ENCODE data around the gene KRTAP22-2. TPM values are rescaled to one million over a fixed set of nuclear protein-coding genes. Genes with fewer than 3 reads are reported as not detected.

The KRTAP22-2 gene
- total RNA-seq, 2 donors from 2014 or later, result not detected

- Histone ChIP-seq H3K27ac (no peak overlapping the region), H3K9me3 (no peaks in the 10 kb centered on the region), H3K4me1 (no peaks in the 10 kb centered on the region), H3K27me3 (no peaks in the 10 kb centered on the region), H3K4me3 (no peak overlapping the region), H3K36me3 (replicated peaks in 1 of 2; ENCODE audit: insufficient read depth in 1 of 2, low read depth in 2 of 2) (no peaks in the 10 kb centered on the region)
- DNase-seq (no peak), ATAC-seq (no peak)
- TF ChIP-seq CTCF (IDR thresholded peaks at IDR 0.05) (no peak), POLR2A (IDR thresholded peaks at IDR 0.05) (no peak)
- intact Hi-C loops (cut with DNase I), result no loop called here
Measured at GRCh38 chr21:30615199-30615598, 25.0 kb upstream of the KRTAP22-2 start.

- TF ChIP-seq POLR2A (IDR thresholded peaks at IDR 0.05) (no peak), CTCF (IDR thresholded peaks at IDR 0.05) (no peak)
- ATAC-seq, result no peak
- 50 to 65% methylated on average over 2 of the region's 2 CpGs for WGBS, 2 donors
- Histone ChIP-seq H3K27ac (no peak within 1 kb of the TSS), H3K36me3 (replicated peaks in 1 of 2; ENCODE audit: insufficient read depth in 1 of 2, low read depth in 2 of 2) (no peaks in the 10 kb centered on the region), H3K4me1 (no peaks in the 10 kb centered on the region), H3K9me3 (no peaks in the 10 kb centered on the region), H3K27me3 (no peaks in the 10 kb centered on the region), H3K4me3 (no peak within 1 kb of the TSS)
- DNase-seq, result no peak
- intact Hi-C loops (cut with DNase I), result no loop called here
Measured at GRCh38 chr21:30613836-30614235, 23.6 kb upstream of the KRTAP22-2 start, which contains the start of gene KRTAP6-1. TSS of gene KRTAP6-1 (minus strand) at chr21:30613930. CDS start at chr21:30613904, 26 bp downstream.

- intact Hi-C loops (cut with DNase I), result no loop called here
- 60 to 67% methylated on average over 2 of the region's 2 CpGs for WGBS, 2 donors
- TF ChIP-seq POLR2A (IDR thresholded peaks at IDR 0.05) (no peak), CTCF (IDR thresholded peaks at IDR 0.05) (no peak)
- Histone ChIP-seq H3K4me3 (no peak overlapping the region), H3K27ac (no peak overlapping the region), H3K9me3 (no peaks in the 10 kb centered on the region), H3K27me3 (no peaks in the 10 kb centered on the region), H3K36me3 (replicated peaks in 1 of 2; ENCODE audit: insufficient read depth in 1 of 2, low read depth in 2 of 2) (no peaks in the 10 kb centered on the region), H3K4me1 (no peaks in the 10 kb centered on the region)
- ATAC-seq, result no peak
- DNase-seq, result no peak
Measured at GRCh38 chr21:30612132-30612531, 21.9 kb upstream of the KRTAP22-2 start.

GRCh38 chr21:30605968-30606367 lies 15.8 kb upstream of the KRTAP22-2 start:
- Histone ChIP-seq H3K9me3 (no peaks in the 10 kb centered on the region), H3K4me3 (no peak overlapping the region), H3K36me3 (replicated peaks in 1 of 2; ENCODE audit: insufficient read depth in 1 of 2, low read depth in 2 of 2) (no peaks in the 10 kb centered on the region), H3K27ac (no peak overlapping the region), H3K4me1 (no peaks in the 10 kb centered on the region), H3K27me3 (no peaks in the 10 kb centered on the region)
- intact Hi-C loops (cut with DNase I), result no loop called here
- no peak for TF ChIP-seq POLR2A (IDR thresholded peaks at IDR 0.05)
- TF ChIP-seq CTCF (IDR thresholded peaks at IDR 0.05), result no peak
- DNase-seq (no peak), ATAC-seq (no peak)
- 86 to 88% methylated on average over 2 of the region's 2 CpGs for WGBS, 2 donors

- TF ChIP-seq POLR2A (IDR thresholded peaks at IDR 0.05) (no peak), CTCF (IDR thresholded peaks at IDR 0.05) (no peak)
- no peaks in the 10 kb centered on the region for H3K4me1 ChIP-seq
- intact Hi-C loops (cut with DNase I), result no loop called here
- DNase-seq (no peak), ATAC-seq (no peak)
- no peaks in the 10 kb centered on the region for H3K9me3 ChIP-seq
- WGBS, 2 donors, result 0 to 41% methylated on average over 1 of the region's 1 CpG
- no peak within 1 kb of the TSS for H3K27ac ChIP-seq
- H3K36me3 ChIP-seq (replicated peaks in 1 of 2; ENCODE audit: insufficient read depth in 1 of 2, low read depth in 2 of 2), result no peaks in the 10 kb centered on the region
- H3K4me3 ChIP-seq, result no peak within 1 kb of the TSS
- no peaks in the 10 kb centered on the region for H3K27me3 ChIP-seq
Measured at GRCh38 chr21:30600787-30601186, 10.6 kb upstream of the KRTAP22-2 start, which contains the start of gene KRTAP22-1. TSS of gene KRTAP22-1 (plus strand) at chr21:30601087.
